ENCODE data around the gene VWA5B2.

- no peak for TF ChIP-seq ZNF174 (CRISPR knock-in tag; IDR thresholded peaks at IDR 0.05)
- TF ChIP-seq, protein P1, sequence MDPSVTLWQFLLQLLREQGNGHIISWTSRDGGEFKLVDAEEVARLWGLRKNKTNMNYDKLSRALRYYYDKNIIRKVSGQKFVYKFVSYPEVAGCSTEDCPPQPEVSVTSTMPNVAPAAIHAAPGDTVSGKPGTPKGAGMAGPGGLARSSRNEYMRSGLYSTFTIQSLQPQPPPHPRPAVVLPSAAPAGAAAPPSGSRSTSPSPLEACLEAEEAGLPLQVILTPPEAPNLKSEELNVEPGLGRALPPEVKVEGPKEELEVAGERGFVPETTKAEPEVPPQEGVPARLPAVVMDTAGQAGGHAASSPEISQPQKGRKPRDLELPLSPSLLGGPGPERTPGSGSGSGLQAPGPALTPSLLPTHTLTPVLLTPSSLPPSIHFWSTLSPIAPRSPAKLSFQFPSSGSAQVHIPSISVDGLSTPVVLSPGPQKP (CRISPR knock-in tag; IDR thresholded peaks at IDR 0.05): no peak
- TF ChIP-seq, protein P2, sequence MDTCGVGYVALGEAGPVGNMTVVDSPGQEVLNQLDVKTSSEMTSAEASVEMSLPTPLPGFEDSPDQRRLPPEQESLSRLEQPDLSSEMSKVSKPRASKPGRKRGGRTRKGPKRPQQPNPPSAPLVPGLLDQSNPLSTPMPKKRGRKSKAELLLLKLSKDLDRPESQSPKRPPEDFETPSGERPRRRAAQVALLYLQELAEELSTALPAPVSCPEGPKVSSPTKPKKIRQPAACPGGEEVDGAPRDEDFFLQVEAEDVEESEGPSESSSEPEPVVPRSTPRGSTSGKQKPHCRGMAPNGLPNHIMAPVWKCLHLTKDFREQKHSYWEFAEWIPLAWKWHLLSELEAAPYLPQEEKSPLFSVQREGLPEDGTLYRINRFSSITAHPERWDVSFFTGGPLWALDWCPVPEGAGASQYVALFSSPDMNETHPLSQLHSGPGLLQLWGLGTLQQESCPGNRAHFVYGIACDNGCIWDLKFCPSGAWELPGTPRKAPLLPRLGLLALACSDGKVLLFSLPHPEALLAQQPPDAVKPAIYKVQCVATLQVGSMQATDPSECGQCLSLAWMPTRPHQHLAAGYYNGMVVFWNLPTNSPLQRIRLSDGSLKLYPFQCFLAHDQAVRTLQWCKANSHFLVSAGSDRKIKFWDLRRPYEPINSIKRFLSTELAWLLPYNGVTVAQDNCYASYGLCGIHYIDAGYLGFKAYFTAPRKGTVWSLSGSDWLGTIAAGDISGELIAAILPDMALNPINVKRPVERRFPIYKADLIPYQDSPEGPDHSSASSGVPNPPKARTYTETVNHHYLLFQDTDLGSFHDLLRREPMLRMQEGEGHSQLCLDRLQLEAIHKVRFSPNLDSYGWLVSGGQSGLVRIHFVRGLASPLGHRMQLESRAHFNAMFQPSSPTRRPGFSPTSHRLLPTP (IDR thresholded peaks at IDR 0.05; ENCODE audit: borderline replicate concordance, extremely low read depth, insufficient read length): no peak
- TF ChIP-seq MXI1 (IDR thresholded peaks at IDR 0.05; ENCODE audit: low read depth, low read length): no peak
- TF ChIP-seq BRCA1 (IDR thresholded peaks at IDR 0.05): no peak
- TF ChIP-seq BRCA1 (CRISPR knock-in tag; IDR thresholded peaks at IDR 0.05): no peak
- no peak for TF ChIP-seq NFIC (IDR thresholded peaks at IDR 0.05)
- TF ChIP-seq, protein P3, sequence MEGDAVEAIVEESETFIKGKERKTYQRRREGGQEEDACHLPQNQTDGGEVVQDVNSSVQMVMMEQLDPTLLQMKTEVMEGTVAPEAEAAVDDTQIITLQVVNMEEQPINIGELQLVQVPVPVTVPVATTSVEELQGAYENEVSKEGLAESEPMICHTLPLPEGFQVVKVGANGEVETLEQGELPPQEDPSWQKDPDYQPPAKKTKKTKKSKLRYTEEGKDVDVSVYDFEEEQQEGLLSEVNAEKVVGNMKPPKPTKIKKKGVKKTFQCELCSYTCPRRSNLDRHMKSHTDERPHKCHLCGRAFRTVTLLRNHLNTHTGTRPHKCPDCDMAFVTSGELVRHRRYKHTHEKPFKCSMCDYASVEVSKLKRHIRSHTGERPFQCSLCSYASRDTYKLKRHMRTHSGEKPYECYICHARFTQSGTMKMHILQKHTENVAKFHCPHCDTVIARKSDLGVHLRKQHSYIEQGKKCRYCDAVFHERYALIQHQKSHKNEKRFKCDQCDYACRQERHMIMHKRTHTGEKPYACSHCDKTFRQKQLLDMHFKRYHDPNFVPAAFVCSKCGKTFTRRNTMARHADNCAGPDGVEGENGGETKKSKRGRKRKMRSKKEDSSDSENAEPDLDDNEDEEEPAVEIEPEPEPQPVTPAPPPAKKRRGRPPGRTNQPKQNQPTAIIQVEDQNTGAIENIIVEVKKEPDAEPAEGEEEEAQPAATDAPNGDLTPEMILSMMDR (IDR thresholded peaks at IDR 0.05 in 2 of 3, conservative IDR thresholded peaks at IDR 0.05 in 1 of 3; ENCODE audit: insufficient read depth in 2 of 3, low read depth in 1 of 3, low read length in 3 of 3): no peak
- no peak for TF ChIP-seq EZH2 (IDR thresholded peaks at IDR 0.05; ENCODE audit: borderline replicate concordance, low read depth, low read length)
- no peak for TF ChIP-seq SRSF1 (IDR thresholded peaks at IDR 0.05; ENCODE audit: low read depth, low read length)
These were observed 61.8 kb downstream of the VWA5B2 start for GRCh38 chr3:184291044-184291737.

All from K562 (cell line).